RPMI8226 (cell line): ENCODE measurements around the gene BCL6.

Experiments used
- DNase-seq: peaks from one replicate; pipeline ENCODE4 v3.0.0-alpha.2; 2015

BCL6 gene

DNA sequence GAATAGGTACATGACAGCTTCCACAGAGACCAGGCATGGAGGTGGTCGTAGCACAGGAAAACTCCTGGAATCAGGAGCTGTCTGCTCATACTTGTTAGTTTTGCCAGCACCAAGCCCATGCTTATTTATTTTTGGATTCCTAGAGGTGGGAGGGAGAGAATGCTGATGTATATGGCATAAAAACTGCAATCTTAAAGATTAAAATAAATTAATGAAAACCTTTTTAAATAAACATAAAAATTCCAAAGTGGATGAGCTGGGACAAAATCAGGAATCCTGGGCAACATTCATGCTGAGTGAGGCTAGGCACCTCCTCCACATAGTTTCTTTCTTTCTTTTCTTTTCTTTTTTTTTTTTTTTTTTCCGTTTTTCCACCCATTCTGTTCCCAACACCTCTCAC, 14.3 kb upstream of the BCL6 start:
- DNase-seq: no peak

DNA sequence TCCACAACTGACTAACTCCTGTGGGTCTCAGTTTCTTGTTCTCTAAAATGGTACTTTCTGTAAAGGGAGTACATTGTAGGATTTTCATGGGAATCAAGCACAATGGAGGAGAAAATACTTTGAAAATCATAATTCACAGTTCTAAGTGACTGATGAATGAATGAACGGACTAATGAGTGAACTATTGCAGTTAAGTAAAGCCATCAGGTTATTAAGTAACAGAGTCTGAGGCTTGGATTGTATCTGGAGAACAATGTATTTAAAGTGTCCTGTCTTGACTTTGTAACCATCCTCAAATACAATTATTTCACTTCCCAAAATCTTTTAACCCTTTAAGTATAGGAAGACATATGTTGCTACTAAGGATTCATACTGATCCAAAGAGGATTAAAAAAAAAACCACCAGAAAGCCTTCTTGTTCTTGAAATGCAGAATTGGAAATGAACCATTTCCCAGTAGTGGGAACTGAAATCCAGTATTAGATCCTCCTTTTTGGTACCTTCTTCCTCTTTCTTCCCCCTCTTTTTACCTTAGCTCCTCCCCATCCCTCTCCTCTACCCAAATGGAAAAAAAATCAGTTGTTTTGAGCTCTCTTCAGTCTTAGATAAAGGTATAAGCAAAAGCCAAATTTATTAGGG, 13.2 kb upstream of the BCL6 start:
- no peak for DNase-seq

DNA sequence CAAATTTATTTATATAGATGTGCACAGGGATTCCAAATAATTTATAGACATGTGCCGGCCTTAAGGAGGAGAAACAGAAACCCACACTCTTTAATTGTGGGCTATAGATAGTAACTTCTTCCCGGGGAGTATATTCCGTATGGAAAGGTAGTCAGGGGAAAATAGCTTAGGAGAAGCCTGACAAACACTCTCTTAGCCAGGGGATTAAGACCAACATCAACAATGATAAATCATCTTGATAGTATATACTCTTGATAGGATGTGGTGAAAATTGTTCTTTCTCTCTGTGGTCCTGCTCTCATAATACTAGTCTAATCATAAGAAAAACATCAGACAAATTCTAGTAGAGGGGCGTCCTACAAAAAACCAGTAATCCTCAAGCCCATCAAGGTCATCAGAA, 8.2 kb upstream of the BCL6 start:
- no peak for DNase-seq

DNA sequence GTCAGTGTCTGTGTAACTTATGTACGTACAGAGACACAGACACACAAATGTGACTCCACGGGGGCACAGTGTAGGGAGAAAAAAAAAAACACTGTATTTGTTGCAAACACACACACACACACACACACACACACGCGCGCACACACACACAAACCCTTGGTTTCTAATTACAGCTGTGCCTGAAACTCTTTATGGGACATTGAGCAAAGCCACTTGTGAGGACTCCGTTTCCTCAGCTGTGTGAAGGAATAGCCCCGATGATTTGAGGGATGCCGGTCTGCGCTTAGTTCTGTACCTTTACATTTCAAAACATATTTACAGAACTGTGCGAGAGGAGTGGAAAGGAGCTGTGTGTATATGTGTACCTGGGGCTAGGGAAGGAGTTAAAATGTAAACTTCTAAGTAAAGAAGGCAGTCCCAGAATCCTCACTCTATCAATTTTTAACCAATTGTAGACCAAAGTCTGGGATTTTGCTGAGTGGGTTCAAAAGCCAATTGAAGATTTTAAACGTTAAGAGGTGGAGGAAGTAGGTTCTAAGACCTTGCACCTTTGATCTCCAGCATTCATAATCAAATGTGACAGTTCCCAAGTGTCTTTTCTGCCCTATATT, 5.3 kb upstream of the BCL6 start:
- no peak for DNase-seq

DNA sequence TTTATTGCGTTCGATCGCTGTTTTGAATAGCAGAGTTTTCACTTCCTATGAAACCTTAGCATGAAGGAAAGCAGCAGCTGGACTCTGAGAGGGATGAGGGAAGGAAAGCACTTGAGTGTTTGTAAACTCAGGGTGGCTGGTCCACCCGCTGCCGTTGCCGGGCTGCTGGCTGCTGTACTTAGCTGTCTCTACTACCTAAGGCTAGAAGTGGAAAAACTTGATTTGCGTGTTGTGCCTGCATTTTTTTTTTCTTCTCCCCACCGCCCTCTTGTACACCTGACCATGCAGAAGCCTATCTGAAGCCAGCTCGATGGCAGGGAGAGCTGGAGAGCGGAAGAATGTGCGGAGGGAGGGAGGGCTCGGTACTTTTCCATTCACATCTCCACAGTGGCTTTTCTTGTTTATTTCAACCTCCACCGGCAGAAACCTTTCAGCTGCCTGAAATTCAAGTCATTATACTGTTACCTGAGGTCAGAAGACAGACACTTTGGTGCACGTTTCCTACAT, 4.8 kb upstream of the BCL6 start:
- peak; percentile 62 for DNase-seq

DNA sequence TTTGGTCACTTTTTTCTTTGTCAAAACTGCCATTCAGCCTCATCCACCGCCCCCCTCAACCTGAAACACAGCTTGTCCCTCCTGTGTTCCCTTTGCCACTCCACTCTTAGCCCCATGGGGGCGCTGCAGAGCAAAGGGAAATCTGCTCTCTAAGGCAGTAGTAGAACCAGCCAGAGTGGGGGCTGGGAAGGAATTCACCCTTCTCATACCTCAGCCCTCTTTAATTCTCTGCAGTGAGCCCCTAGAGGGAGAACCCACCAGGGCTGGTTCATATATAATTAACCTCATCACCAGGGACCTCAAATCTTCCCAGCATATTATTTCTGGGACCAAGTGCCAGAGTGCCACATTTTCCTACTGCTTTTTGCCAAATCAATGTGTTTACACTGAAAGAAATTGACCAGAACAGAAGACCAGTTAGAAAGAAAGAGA, 2.8 kb upstream of the BCL6 start:
- peak; percentile 82 for DNase-seq

DNA sequence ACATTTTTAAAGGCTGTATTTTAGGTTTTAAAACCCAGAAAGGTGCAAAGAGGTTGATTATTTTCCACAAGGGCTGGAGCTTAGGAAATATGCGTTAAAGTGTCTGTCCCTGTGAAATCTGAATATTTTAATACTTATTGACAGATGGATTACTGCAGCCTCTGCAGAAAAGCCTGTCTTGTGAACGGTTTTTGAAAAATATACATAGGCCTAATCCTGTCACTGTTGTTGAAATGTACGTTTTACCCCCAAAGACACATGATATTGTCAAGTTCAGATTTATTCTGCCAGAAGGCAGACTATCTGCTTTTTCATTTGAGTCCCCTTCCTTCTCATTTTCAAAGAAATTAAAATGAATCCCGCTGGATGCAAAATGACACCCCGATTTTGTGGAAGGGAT, 2.2 kb upstream of the BCL6 start:
- no peak for DNase-seq

DNA sequence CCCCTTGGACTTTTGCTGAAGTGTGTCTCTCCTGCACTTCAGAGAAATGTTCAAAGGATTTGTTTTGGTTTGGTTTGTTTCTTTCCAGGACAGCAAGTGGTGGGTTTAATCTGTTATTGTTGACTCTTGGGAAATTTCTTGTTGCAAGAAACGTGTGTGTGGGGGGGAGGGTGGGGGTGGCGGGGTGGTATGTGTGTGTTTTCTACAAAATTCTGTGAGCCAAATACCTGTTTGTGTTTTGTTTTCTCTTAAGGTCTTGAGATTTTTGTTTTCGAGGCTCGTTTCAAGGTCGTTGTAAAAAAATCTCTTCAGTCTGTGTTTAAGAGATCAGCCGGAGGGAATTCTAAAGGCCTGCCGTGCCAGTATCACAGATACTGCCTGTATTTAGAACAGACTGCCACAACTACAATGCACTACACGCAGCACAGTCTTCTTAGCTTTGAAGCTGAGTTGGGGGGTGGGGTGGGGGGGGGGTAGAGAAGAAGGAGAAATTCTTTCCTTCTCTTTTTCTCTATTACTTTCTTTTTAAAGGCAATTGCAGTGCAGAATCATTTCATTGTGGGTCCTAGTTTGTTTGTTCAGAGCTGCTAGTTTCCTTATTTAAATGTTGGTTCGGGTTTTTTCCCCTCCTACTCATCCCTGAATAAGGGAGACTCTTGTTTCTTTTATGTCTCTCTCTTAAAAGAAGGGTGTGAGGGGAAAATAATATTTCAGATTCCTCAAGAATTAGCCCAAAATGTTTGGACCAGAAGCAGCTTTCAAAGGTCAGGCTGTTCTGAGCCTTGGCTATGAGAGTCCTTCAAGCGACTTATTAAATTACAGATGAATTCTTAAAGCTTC, 1.4 kb upstream of the BCL6 start:
- no peak for DNase-seq

DNA sequence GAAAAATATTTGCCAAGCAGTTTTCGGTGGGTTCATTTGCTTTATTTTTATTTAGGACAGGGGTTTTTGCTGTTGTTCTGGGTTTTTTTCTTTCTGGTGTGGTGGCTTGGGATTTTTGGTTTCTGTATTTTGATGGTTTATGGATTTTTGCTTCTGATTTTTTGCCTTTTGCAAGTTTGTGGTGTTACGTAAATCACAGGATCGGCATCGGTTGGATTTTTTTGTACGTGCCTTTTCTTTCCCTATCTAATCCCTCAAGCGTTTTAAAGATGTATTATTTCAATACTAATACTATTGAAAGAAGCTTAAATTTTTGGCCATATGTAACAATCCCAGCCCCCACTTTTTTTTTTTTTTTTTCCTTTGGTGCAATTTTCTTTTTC, 782 bp upstream of the BCL6 start:
- DNase-seq: no peak

DNA sequence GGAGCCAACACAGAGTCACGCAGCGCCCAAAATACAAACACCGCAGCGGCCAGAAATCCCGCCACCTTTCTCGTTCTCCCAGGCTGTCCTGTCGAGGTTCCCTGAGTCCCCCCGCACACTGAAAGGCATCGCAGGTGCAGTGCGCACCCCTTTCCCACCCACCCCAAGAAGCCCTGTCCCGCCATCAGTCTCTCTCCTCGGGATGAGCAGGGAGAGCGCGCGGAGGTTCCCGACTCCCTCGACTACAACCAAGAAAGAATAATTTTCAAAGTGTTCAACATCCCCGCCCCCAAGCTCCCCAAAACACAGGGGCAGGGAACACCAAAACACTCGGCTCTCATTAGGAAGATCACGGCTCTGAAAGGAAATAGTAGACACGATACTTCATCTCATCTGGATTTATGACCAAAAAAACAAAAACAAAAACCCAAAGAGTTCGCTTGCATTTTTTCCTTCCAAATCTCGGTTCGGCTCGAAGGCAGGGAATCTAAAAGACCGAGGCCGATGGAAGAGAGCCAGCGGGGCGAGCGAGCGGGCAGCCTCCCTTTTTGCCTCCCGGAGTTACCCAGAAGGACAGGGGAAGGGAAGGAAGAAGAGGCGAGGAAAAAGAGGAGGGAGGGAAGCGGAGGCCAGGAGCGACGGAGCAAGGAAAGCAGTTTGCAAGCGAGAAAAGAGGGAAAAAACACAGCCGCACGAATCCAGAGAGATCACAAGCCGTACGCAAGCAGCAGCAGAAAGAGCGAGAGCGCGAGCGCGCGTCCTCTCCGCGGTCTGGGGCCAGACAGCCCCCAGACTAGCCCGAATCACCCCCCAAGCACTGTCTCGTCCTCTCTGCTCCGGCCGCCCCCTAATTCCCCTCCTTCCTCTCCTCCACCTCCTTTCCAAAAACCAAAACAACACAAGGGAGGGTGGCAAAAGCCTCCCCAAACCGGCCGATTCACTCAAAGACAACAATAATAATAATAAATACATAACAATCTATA, 808 bp downstream of the BCL6 start:
- DNase-seq: peak; percentile 25

DNA sequence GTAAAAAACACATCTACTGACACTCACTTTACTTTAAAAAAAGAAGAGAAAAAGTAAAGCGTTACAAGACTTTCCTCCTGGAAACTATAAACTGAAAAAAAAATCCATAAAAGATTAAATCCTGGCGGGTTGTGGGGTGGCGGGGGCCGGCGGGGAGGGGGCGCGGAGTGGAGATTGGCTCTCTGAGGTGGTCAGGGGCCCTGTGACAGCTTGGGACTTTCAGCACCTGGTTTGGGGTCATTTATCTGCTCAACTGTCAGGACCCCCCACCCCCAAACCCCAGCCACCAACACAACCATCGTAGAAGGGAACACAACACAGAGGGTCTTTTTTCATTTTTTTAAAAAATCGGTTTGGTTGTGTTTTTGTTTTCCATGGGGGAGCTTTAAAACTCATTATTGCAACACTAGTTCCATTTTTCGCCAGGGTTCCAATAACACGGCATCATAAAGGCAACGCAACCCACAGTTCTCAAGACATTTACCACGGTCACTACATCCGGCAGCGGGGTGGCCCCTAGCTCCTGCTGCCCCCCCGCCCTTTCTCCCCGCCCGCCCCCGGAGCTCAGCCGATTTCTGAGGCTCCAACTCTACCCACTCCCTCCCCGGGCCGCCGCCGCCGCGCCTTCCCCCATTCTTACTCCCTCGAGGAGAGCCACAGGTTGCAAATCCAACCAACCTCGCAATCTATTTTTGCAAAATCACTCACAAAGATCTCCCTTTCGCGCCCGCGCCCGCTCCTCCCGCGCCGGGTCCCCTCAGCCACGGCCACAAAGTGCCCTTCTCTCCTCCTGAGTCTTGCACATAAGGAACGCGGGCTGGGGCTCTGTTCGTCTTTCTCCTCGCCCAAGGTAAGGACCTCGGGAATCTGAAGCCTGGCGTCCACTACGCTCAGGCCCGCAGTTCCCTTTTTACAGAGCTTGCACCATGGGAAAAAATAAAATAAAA, 1.8 kb downstream of the BCL6 start:
- peak; percentile 17 for DNase-seq

DNA sequence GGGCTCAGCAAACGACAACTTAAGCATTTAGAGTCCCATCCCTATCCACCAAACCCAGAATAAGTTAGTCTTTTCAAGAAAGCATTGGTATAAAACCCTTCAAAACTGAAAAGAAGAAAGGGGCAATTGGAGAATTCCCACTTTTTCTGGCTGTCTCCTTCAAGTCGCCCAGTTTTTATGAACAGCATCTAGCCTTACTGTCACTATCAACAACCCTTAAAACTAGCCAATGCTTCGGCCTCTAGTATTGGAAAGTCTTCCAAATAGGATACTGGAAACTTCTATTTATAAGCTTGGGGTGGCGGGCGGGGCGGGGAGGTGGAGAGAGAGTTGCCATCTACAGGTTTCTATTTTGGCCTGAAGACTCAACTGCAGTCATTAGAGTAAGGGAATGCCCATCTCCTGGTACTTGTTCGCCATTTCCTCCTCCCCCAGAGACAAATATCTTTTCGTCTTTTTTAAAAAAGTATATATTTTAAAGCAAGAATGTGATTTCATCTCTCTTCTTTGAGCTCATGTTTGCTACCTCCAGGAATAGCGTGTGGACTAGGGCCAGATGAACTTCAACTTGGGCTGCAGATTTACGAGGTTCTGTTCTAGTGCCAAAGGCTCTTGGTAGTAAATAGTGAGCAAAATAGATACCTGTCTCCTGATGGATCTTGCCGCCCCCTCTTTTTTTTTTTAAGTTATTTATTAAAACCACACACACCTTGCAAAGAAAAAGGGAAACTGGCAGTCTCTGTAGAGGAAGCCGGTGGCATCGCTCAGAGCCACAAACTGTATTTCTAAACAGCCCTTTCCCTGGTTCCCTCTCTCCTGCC, 2.7 kb downstream of the BCL6 start:
- no peak for DNase-seq

DNA sequence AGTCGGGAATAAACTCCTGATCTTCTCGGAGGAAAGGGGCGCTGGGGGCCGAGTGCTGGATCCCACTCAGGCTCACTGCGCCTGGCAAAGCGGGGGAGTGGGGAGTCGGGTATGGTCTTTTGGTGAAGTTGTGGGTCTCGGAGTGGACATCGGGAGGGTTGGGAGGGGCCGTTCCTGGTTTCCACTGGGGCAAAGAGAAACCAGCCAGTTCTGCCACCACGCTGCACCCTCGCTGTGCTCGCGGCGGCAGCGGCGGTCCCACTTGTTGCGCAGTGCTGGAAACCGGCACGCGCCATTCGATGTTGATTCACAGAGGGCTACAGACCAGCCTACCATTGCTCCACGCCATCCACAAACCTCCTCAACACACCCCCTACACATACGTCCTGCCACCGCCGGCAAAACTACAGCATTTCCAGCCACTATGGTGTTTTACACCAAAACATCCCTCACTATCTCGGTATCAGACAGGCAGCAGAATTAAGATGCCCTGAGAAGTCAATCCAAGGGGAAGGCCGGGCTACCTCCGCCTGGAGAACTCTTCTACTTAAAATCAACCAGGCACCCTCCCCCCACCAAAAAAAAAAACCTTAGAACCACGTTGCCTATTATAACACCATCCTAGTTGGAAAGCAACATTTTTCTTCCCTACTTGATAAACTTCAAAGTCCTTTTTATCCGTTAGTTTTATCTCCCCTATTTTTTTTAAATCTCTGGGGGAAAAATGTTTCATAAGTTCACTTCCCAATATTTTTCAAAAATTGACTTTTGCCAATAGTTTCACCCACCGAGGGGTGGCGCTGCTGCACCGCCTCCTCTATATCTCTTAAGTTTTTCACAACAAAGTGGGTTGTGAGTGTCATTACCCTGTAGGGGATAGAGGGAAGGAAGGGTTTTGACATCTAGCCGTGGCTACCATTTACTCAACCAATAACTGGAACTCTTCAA, 3.6 kb downstream of the BCL6 start:
- peak; percentile 67 for DNase-seq

DNA sequence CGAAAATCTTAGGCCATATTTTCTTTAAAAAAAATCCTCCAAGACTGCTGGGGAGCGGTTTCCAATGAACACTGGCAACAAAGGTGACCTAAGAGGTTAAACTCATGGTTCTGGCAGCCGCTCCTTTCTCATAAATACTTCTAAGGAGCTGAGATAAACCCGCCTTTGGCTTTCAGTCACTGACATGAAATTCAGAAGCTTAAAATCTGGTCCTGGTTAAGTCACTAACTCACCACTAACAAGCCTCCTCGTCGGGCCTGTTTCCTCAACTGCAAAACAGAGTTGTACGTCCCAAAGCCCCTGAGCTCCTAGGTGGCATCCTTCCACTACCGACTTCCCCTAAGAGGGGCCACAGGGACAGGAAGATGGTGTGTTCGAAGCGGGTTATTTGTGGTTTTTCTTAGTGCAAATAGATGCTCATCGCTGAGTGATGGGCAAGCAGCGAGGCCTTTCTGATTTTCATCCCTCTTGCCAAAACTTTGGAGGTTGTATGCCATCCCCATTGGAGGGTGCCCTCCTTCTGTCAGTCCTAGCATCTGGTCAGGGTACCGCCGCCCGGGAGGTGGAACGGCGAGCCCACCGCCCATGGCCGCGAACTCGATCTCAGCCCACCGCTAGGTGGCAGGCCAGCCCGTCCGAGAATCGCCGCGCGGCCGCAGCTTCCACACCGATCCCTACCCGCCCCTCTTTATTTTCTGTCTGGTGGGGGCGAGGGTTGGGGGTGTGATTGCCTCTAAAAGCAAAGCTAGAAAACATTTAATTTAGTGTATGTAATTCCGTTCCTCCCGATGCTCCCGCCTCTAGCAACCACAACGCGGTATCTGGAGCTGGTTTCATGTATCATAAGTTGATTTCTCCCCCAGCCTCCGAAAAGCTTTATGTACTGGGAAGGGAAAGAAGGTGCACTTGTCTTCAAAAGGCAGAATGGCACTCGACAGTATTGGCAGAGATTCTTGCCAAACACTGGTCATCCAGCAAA, 4.6 kb downstream of the BCL6 start:
- peak; percentile 44 for DNase-seq

DNA sequence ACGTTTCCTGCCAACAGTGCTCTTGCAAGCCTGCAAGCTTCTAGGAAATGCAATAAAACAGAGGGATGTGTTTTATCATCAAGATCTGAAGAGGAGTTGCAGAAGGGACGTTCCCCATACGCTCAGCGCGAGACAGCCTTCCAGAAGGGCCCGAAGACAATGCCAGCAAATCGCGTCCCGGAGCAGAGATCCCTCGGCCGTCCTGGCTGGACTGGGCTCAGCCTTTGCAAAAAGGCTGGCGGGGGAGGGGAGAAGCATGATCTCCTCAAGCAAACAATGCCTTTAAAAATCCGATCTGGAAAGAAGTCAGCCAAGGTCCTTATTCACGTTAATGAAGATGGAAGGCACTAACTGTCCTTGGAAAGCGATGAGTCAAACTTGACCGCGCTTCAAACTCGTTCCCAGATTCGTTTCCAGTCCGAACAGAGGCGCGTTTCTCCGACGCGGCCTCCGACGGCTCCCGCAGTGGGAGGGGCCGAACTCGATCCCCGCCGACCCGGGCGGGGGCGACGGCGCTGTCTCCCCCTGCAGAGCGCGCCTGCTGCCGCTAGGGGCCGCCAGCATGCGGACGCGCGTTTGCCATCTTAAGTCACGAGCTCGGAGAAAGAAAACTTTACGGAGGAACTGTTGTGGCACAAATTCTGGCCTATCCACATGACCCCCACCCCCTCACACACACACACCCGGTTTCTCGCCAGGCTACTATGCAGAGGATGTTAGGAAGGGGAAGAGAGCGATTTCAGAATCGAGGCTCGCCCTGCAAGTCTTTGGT, 5.5 kb downstream of the BCL6 start:
- peak; percentile 39 for DNase-seq

DNA sequence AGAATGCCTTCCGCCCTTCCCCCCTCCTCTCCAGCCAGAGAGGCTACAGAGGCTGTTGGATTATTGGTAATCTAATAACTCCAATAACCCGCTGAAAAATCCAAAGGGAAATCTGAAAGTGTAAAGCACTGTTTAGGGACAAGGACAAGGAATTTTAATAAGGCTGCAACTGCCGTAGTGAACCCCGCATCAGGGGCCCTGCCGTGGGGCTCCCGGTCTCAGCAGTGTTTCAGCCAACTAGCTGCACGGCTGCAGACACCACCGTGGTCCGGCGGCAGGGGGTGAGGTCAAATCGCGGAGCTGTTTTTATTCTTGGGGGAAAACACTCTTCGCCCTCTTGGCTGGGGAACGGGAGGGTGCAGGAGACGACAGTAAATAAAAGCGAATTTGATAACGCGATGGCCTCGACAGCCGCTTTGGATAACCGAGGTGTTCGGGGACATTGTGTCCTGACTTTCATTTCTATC, 6.1 kb downstream of the BCL6 start:
- no peak for DNase-seq
